Testis (tissue), 2 donors: Measurements from ENCODE around the gene CPEB4.

Experiments used
- CTCF ChIP-seq, 3 experiments: fragments of 450-650 bp in 2 of 3; fragments of 200-600 bp in 1 of 3; sonication (generic) in 1 of 3; IDR thresholded peaks; one replicate each; pipeline ENCODE4 v1.5.1; 2016 to 2019; ENCODE audit warnings: antibody characterized with exemption in 3 of 3, mild to moderate bottlenecking in 2 of 3, moderate library complexity in 1 of 3
- POLR2A ChIP-seq: fragments of 450-650 bp; IDR thresholded peaks from one replicate; pipeline ENCODE4 v1.6.1; 2017; ENCODE audit warnings: antibody characterized with exemption, mild to moderate bottlenecking, moderate library complexity

DNA sequence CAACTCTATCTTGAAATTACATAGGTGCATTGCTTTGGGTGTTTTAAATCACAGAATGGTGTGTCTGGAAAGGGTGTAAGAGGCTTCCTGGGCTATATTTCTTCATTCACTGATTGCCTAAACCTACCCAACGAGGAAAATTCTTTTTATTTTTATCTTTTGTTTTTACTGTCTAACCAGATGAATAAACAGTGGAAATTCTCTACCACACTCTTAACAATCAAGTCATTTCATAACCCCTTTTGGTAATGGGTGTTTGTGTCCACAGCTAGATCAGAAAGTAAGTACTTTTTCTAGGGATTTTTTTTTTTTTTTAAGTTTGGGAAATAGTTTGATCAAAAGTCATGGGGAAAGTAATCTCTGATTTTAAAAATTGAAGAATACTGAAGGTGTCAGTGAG lies 73.3 kb downstream of the CPEB4 start:
- no peak for TF ChIP-seq CTCF (IDR thresholded peaks at IDR 0.05)
- no peak for TF ChIP-seq POLR2A
